Ureter (tissue), 1 donor: ENCODE results near the gene UAP1L1. TPM values are rescaled to one million over a fixed set of nuclear protein-coding genes. Genes with fewer than 3 reads are reported as not detected.
"Not testable (repeated sequence)": the region's sequence is repeated elsewhere in the genome, so short reads cannot be mapped to it uniquely, and the experiment has no call there.

Experiments
- DNase-seq: peaks from one replicate; pipeline ENCODE4 v3.0.0-alpha.2; 2020; ENCODE audit warnings: low spot score
- total RNA-seq: library from RNA; stranded (reverse); gene quantifications from one replicate; pipeline ENCODE4 v1.2.4, GENCODE V29; 2023
- donor health status: DM: yes; HTN: yes; CAD: no.

UAP1L1 gene
- total RNA-seq, 1 donor from 2014 or later: 12.7 TPM

DNA sequence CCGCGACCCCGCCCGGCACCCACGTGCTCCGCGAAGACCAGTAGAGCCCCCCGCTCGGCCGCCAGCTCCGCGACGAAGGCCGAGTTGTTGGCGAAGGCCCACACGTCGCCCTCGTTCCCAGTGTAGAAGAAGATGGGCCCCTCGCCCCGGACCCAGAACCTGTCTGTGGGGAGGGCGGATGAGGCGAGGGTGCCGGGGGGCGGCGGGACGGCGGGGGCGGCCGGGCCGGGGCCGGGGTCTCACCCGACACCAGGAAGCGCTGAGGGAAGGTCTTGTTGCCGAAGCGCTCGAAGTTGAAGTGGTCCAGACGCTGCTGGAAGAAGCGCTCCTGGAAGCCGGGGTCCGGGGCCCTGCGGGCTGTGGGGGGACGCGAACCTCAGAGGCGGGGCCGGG lies 36.9 kb downstream of the UAP1L1 start:
- no peak for DNase-seq

DNA sequence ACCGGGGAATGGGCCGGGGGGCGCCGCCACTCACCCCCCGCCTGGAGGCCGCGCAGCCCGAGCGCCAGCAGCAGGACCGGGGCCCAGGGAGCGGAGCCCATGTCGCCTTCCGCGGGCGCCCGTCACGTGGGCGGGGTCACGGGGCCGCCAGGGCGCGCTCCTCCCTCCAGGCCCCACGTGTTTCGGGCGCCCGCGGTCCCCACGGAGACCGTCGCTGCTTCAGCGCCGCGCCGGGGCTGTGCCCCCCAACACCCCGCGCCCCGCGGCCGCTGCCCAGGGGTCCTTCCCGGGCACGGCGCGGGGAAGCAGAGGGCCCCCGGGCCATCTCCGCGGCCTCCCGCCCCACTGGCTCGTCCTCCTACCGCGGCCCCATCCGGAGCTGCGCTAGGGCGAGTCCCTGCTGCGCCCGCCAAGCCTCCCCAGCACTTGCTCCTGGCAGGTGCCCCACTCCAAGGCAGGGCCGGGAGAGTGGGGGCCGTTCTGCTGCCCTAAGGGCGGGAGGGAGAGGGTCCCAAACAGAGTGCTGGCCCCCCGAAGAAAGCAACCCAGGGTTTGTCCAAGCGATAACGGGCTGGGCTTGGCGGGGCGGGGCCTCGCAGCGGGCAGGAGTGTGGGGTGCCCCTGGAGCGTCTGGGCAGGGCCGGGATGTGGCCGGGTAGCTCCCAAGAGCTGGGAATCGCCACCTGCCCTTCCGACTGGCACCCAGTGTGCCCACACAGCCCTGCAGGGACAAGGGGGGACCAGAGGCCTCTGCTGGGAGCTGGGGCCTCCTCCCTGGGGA lies 37.5 kb downstream of the UAP1L1 start, which contains the start of gene DPP7:
Gene DPP7, minus strand, starts transcription at position 121 of the 781 bp plus-strand sequence. Its CDS starts 20 bp downstream, at position 101.
- DNase-seq: peak; percentile 67

DNA sequence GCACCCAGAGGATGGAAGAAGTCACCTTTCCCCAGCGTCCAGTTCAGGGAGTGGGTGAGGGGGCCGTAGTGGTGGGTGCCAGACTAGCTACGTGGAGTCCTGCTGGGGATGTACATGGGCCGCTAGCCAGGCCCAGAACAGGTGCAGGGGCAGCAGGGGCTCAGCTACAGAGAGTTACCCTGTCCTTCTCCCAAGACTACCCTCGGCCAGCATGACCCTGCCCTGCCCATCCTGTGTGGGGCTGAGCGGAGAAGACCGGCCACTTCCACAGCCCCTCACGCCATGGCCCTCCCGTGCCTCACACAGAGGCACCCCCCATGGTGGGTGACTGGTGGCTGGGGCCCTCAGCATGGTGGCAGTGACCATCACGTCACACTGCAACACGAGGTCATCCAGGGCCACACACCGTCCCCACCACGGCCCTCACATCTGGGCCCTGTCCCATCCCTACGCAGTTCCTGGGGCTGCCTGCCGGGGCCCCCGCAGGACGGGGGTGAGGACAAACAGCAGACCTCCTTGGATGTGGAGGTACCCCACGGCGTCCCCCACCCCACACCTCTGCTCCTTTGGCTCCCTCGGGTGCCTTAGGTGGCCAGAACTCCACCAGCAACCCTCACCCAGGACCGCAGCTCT lies 38.2 kb downstream of the UAP1L1 start:
- DNase-seq: no peak

DNA sequence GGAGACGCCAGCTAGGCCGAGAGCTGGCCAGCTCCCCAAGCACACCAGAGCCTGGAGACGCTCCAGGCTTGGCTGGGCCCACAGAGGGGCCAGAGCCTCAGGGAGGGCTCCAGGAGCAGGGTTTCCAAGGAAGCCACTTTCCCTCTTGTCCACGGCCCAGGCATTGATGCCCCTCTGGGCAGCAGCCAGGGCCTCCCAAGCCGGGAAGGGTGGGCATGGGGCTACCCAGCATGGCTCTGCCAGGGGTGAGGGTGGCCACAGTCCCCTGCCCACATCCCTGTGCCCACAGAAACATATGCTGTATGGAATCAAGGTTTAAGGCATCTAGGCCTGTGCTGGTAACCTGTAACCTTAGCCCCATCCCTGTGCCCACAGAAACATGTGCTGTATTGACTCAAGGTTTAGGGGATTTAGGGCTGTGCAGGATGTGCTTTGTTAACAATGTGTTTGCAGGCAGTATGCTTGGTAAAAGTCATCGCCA lies 38.8 kb downstream of the UAP1L1 start:
- DNase-seq: no peak

DNA sequence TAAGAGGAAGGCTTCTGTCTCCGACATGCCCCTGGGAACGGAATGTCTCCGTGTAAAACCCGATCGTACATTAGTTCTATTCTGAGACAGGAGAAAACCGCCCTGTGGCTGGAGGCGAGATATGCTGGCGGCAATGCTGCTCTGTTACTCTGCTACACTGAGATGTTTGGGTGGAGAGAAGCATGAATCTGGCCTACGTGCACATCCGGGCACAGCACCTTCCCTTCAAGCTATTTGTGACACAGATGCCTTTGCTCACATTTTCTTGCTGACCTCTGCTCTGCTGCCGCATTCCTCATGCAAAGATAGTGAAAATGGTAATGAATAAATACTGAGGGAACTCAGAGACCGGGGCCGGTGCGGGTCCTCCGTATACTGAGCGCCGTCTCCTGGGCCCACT lies 39.4 kb downstream of the UAP1L1 start:
- DNase-seq: no peak

DNA sequence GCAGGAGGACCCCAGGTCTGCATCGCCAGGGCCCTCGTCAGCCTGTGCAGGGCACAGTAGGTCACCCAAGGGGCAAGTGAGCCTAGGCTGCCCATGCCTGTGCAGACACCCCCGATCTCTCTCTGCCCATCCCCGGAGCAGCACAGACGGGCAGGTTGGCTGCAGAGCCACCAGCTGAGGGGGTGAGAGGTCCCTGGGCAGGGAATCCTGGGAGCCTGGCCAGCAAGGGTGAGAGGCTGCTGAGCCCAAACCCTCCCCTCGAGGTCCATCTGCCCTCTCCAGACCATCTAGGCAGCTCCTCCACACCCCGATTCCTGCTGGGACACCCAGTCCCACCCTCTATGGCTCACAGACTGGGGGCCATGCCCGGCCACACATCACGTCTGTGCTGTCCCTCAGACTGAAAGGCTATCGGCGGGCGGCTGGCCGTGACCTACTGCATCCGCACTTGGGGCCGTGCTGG lies 40.0 kb downstream of the UAP1L1 start:
- no peak for DNase-seq

DNA sequence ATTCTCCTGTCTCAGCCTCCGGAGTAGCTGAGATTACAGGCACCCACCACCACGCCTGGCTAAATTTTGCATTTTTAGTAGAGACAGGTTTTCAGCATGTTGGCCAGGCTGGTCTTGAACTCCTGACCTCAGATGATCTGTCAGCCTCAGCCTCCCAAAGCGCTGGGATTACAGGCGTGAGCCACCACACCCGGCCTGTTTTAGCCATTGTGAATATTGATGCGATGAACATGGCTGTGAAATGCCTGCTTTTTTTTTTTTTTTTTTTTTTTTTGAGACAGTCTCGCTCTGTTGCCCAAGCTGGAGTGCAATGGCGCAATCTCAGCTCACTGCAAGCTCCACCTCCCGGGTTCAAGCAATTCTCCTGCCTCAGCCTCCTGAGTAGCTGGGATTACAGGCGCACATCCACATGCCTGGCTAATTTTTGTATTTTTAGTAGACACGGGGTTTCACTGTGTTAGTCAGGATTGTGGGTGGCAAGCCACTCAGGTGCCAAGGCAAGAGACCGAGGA lies 40.8 kb downstream of the UAP1L1 start:
- DNase-seq: not testable (repeated sequence)

DNA sequence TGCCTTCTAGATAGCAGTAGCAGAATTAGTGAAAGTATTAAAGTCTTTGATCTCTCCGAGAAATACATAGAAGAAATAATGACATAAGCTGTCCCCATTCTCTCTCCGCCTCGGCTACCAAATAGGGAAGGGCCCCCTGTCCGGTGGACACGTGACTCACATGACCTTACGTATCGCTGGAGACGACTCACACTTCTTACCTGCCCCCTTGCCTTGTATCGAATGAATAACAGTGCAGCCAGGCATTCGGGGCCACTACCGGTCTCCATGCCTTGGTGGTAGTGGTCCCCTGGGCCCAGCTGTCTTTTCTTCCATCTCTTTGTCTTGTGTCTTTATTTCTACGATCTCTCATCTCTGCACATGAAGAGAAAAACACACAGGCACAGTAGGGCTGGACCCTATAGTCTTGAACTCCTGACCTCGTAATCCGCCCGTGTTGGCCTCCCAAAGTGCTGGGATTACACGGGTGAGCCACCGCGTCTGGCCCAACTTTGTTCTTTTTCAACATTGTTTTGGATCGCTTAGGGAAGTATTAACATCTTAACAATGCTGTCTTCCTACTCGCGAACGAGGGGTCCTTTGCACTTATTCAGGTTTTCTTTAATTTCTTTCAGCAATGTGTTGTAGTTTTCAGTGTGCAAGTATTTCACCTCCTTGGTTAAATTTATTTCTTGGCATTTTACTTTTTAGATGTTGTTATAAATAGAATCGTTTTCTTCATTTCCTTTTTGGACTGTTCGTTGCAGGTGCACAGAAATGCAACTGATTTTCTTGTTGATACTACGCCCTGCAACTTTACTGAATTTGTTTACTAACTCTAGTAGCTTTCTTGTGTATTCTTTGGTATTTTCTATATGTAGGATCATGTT lies 44.8 kb downstream of the UAP1L1 start:
- not testable (repeated sequence) for DNase-seq

DNA sequence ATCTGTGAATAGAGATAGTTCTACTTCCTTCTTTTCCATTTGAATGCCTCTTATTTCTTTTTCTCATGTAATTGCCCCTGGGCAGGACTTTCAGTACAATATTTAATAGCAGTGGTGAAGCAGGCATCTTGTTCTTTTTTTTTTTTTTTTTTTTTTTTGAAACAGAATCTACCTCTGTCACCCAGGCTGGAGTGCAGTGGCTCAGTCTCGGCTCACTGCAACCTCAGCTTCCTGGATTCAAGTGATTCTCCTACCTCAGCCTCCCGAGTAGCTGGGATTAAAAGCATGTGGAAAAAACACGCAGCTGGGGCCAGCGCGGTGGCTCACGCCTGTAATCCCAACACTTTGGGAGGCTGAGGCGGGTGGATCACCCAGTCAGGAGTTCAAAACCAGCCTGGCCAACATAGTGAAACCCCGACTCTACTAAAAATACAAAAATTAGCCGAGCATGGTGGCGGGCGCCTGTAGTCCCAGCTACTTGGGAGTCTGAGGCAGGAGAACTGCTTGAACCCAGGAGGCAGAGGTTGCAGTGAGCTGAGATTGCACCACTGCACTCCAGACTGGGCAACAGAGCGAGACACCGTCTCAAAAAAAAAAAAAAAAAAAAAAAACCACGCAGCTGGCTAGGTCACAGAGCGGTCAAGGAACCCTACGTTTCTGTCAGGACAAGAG lies 45.6 kb downstream of the UAP1L1 start:
- not testable (repeated sequence) for DNase-seq

DNA sequence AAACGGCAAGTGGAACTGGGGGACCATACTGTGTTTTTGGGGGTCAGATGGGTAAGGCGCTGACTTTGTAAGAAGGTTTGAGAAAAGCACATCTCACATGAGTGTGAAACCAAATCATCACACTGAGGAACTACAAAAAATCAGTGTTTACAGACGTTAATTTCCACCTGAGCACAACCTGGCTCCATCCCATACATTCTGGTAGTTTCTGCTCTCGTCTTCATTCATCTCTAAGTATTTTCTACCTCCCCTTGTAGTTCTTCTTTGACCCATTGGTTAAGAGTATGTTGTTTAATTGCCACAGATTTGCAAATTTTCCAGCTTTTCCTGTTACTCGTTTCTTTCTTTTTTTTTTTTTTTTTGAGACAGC lies 46.1 kb downstream of the UAP1L1 start:
- DNase-seq: no peak

DNA sequence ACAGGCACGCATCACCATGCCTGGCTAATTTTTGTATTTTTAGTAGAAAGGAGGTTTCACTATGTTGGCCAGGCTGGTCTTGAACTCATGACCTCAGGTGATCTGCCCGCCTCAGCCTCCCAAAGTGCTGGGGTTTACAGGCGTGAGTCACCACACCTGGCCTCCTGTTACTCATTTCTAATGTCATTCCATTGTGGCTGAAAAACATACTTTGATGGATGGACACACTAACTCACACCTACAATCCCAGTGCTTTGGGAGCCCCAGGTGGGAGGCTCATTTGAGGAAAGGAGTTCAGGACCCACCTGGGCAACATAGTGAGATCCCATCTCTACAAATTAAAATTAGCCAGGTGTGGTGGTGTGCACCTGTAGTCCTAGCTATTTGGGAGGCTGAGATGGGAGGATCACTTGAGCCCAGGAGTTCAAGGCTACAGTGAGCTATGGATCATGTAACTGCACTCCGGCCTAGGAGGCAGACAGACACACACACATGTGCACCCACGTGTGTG lies 46.7 kb downstream of the UAP1L1 start:
- DNase-seq: not testable (repeated sequence)

DNA sequence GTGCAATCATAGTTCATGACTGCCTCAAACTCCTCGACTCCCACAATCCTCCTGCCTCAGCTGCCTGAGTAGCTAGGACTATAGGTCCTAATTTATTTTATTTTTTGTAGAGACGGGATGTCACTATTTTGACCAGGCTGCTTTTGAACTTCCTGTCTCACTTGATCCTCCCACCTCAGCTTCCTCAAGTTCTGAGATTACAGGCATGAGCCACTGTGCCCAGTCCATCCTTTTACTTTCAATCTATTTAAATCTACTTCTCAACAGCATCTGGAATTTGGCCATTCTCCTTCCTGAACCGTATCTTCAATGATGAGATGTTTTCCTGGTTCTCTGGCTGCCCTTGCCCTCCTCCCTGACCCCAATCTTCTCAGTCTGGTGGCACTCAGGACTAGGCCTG lies 49.5 kb downstream of the UAP1L1 start:
- DNase-seq: no peak

DNA sequence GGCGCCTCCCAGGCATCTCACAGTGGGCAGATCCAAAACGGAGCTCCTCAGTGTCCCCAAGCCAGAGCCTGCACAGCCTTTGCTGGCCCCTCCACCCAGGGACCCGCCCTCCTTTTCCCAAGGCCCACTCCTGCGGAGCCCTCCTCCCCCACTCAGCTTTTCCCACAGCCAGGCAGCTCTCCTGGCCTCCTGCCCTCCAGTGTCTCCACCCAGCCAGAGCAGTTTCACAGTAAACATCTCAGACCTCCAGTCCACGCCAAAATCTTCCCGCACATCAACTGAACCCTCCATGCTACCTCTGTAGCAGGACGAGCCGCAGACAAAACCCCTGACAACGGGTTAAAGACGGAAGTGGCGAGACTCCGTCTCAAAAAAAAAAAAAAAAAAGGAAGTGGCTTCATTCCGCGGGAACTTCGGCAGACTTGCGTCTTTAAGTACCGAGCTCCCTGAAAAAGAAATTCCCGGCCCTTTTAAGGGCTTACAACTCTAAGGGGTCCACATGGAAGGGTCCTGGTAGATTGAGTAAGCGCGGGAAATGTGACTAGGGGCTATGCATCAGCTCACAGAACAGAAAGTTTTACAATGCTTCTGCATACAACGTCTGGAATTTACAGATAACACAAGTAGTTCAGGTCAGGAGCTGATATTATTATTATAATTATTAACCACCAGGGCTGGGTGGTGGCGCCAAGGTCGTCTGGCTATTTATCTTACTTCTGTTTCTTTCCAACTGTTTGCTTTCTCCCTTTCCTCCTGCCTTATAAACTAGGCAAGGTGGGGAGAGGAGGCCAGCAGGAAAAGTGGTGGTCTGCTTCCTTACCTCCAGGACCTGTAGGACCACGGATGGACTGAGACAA lies 50.2 kb downstream of the UAP1L1 start:
- DNase-seq: no peak

DNA sequence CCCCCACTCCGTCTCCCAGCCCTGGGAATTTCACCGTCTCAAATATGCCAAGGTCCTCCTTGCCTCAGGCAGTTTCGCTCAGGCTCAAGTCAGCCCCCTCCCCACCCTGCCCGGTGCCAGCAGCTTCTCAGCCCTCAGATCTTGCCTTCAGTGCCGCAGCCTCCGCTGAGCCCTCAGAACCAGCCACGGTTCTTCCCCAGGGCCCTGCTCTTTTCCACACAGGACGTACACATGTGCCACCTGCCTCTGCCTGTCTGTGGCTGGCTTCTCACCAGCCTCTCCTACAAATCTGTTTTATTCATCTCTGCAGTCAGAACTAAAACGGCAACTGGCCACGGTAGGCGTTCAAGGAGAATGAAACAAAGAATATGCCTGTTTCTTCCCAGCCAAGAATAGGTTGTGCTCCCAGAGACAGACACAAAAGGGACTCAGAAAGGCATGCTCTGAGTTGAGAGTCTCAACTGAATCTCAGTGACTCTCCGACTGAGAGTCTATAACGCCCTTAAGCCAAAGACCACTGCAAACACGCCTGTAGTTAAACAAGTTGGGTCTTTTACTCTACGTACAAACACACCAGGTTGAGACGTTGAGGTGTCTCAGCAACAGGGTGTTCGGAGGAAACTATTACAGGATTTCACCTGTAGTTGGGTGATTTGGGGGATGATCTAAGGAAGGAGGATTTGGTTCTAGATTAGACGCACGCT lies 51.0 kb downstream of the UAP1L1 start:
- no peak for DNase-seq

DNA sequence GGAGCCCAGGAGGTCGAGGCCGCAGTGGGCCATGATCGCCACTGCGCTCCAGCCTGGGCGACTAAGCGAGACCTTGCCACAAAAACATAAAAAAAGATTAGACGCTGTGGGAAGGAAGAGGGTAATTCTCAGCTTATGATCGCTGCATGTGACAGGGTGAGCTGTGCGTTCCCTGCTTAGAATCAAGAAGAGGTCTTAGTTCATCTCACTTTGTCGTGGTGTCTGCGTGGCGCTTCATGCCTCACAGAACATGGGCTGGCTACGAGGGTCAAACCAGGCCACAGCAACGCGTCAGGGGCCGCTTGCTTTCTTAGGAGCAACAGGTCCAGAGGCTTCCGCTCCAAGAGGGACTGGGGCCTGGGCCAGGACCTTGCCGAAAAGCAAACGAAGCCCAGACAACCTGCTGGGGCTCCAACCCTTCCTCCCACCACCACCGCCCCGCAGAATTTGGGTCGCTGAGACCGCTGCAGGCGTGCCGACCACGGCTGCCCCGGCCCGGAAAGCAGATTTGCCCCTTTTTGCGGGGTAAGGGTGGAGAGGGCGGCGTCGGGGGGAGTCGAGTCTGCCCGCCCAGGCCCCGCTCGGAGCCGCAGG lies 51.6 kb downstream of the UAP1L1 start:
- DNase-seq: no peak

DNA sequence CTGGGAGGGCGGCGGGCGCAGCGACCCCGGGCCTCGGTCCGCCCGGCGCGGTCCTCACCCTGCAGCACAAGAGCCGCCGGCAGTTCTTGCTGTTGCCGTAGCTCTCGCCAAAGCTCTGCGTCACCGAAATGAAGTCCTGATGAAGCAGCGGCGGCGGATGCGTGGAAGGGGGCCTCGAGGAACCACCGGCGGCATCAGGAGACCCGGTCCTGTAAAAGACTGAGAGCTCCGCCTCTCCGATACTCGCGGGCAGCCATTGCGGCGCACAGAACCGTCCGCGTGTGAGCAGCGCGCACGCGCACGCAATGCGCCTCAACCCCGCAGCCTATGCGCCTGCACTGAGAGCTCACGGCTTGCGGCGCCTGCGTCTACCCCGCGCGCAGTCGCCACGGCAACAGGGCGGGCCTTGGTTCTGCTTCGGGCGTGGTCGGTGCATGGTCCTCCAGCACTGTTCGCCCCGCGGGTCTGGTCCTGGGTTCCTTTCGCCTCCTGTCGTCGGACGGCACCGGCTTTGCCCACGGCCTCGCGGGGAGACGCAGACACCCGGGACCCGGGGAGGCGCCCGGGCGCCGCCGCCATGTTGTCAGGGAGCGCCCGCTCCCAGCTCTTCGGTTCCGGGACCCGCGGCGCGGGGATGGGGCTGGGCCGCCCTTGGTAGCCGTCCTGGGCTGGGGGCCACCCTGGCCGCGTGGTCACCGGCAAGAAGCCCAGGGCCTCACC lies 52.3 kb downstream of the UAP1L1 start:
- DNase-seq: peak; percentile 81

DNA sequence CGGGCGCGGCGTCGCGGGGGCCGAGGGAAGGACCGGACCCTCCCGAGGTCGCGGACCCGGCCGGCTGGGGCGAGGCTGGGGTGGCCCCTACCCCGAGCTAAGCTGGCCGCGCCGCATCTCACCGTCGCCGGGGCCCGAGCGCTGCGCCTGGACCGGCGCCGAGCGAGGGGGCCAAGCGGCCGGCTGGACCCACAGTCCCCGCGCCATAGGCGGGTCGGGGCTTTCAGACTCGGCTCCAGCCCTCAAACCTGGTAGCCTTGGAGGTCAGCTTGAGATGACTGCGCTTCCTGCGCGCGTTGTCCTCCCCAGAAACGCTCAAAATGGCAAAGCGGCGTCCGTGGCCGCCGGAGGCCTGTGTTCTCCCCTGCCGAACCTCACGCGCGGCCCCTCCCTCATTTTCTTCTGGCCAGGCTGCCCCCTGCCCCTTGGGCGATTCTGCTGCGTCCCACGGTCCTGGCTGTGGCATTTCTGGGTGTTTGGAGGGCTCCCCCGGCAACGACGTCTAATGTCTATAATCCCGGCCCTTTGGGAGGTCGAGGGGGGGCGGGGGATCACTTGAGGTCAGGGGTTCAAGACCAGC lies 52.9 kb downstream of the UAP1L1 start:
- DNase-seq: no peak
